Stomach (tissue), 9 donors: ENCODE results near the gene DCAF5. TPM values are rescaled to one million over a fixed set of nuclear protein-coding genes. Genes with fewer than 3 reads are reported as not detected.

Experiments
- DNase-seq, 2 donors: peaks; one replicate each; pipeline versions ENCODE4 v3.0.0 to v3.0.0-alpha.2; 2013 to 2019
- H3K27ac ChIP-seq, 5 donors: fragments of 200-600 bp in 4 of 5; sonication (generic) in 4 of 5; one replicate each; pipeline ENCODE4 v1.5.1; 2013 to 2019; ENCODE audit warnings: mild to moderate bottlenecking in 1 of 5, moderate library complexity in 1 of 5
- H3K27me3 ChIP-seq, 3 donors: fragments of 200-600 bp; sonication (generic); one replicate each; pipeline ENCODE4 v1.5.1; 2017 to 2019; ENCODE audit warnings: mixed run types in 1 of 3
- H3K36me3 ChIP-seq, 4 donors: fragments of 200-600 bp; sonication (generic); 1 replicate in 3 of 4; 2 replicates in 1 of 4; pipeline ENCODE4 v1.5.1; 2016 to 2019
- H3K4me1 ChIP-seq, 4 donors: fragments of 200-600 bp; sonication (generic); one replicate each; pipeline ENCODE4 v1.5.1; 2016 to 2019
- H3K4me3 ChIP-seq, 4 donors: fragments of 200-600 bp; sonication (generic) in 3 of 4; one replicate each; pipeline ENCODE4 v1.5.1; 2016 to 2019; ENCODE audit warnings: mild to moderate bottlenecking in 1 of 4
- H3K9me3 ChIP-seq, 4 donors: fragments of 200-600 bp; sonication (generic); one replicate each; pipeline ENCODE4 v1.5.1; 2016 to 2019
- CTCF ChIP-seq, 7 experiments: fragments of 450-650 bp in 4 of 7; fragments of 200-600 bp in 3 of 7; sonication (generic) in 3 of 7; IDR thresholded peaks; one replicate each; pipeline ENCODE4 v1.5.1; 2016 to 2019; ENCODE audit warnings: antibody characterized with exemption in 7 of 7, control low read depth in 2 of 7, mild to moderate bottlenecking in 1 of 7
- EP300 ChIP-seq: sonication (generic); formaldehyde crosslinking; IDR thresholded peaks from one replicate; pipeline ENCODE4 v1.6.1; 2017; ENCODE audit warnings: antibody characterized with exemption
- POLR2A ChIP-seq, 4 donors: fragments of 450-650 bp; IDR thresholded peaks; one replicate each; pipeline ENCODE4 v1.6.1; 2016; ENCODE audit warnings: antibody characterized with exemption in 4 of 4, control low read depth in 2 of 4, mild to moderate bottlenecking in 1 of 4, moderate library complexity in 1 of 4
- POLR2AphosphoS5 ChIP-seq, 3 donors: sonication (generic); formaldehyde crosslinking; IDR thresholded peaks; one replicate each; pipeline ENCODE4 v1.6.1; 2016; ENCODE audit warnings: antibody characterized with exemption in 3 of 3
- WGBS, 5 donors: extraction: QIAGEN DNeasy Blood & Tissue Kit in 3 of 5; methylation state at CpG; one replicate each; pipeline versions ENCODE4 v1.1.5 to v1.1.7; 2013 to 2018; 5-methylcytosine and 5-hydroxymethylcytosine counted together
- intact Hi-C: fragments of 100-400 bp; cut with DNase I; formaldehyde crosslinking; loops from one replicate; pipeline ENCODE4 v1.15.1; 2023; ENCODE audit warnings: low total_unique reads
- polyA plus RNA-seq, 3 donors: library from polyadenylated mRNA; stranded (reverse); fragments of 200-250 nt; gene quantifications; one replicate each; pipeline ENCODE4 v1.2.3, GENCODE V29; 2013
- total RNA-seq, 5 donors: library from RNA; depleted of rRNA; stranded (reverse); fragments of >200 nt; gene quantifications; one replicate each; pipeline versions ENCODE4 v1.1.0 to v1.2.3, GENCODE V29; 2014 to 2016
- donor health status: healthy with polysubstance abuse.
- donor health status: Bipolar disorder and iron deficiency.
- donor health status: healthy.

Gene DCAF5
- total and polyA plus RNA-seq, 8 donors: 13.9 to 80.5 (median 26.9) TPM

- WGBS, 5 donors: 58 to 96% (median 70%) methylated on average over 1 of the region's 1 CpG
- TF ChIP-seq POLR2A (IDR thresholded peaks at IDR 0.05): no peak
- no peak for TF ChIP-seq POLR2AphosphoS5 (IDR thresholded peaks at IDR 0.05)
- no peak for TF ChIP-seq CTCF (IDR thresholded peaks at IDR 0.05)
- no peak for TF ChIP-seq EP300
- DNase-seq: no peak
Observed at GRCh38 chr14:69010648-69011047, 142.3 kb downstream of the DCAF5 start.

GRCh38 chr14:69008421-69008884, 144.5 kb downstream of the DCAF5 start:
- peak in 1 of 2 donors; percentile 65 for DNase-seq
- Histone ChIP-seq H3K27ac (peak overlapping the region in 3 of 5 donors; percentile 13 to 52 (median 24)), H3K9me3 (no peaks in the 10 kb centered on the region), H3K4me3 (no peak overlapping the region), H3K27me3 (no peaks in the 10 kb centered on the region), H3K36me3 (no peaks in the 10 kb centered on the region), H3K4me1 (peaks cover 5 to 19% (median 11%) of the 10 kb centered on the region in 4 donors)
- intact Hi-C loops: no loop called here
- TF ChIP-seq EP300 (no peak), POLR2AphosphoS5 (IDR thresholded peaks at IDR 0.05) (no peak), POLR2A (IDR thresholded peaks at IDR 0.05) (no peak), CTCF (IDR thresholded peaks at IDR 0.05) (no peak)
- WGBS, 5 donors: 58 to 73% (median 64%) methylated on average over 1 of the region's 1 CpG

More at GRCh38 chr14:69010648-69011047, 142.3 kb downstream of the DCAF5 start:
- Histone ChIP-seq H3K27ac (no peak overlapping the region), H3K4me1 (peaks cover 11 to 25% (median 13%) of the 10 kb centered on the region in 4 donors), H3K27me3 (no peaks in the 10 kb centered on the region), H3K4me3 (no peak overlapping the region), H3K9me3 (no peaks in the 10 kb centered on the region), H3K36me3 (no peaks in the 10 kb centered on the region)
- intact Hi-C loops: no loop called here

GRCh38 chr14:69006346-69006745, 146.6 kb downstream of the DCAF5 start:
- peaks cover 5 to 16% (median 11%) of the 10 kb centered on the region in 4 donors for H3K4me1 ChIP-seq
- H3K27ac ChIP-seq: peak overlapping the region in 4 of 5 donors; percentile 39 to 62 (median 51)

GRCh38 chr14:69005432-69006148, 147.3 kb downstream of the DCAF5 start:
- intact Hi-C loops: no loop called here
- Histone ChIP-seq H3K27me3 (no peaks in the 10 kb centered on the region), H3K4me1 (peaks cover 5 to 16% (median 11%) of the 10 kb centered on the region in 4 donors), H3K27ac (peak overlapping the region in 4 of 5 donors; percentile 39 to 62 (median 51)), H3K9me3 (no peaks in the 10 kb centered on the region), H3K36me3 (no peaks in the 10 kb centered on the region), H3K4me3 (no peak overlapping the region)
- 45 to 54% (median 53%) methylated on average over 11 of the region's 11 CpGs for WGBS, 5 donors
- TF ChIP-seq POLR2A (IDR thresholded peaks at IDR 0.05) (no peak), POLR2AphosphoS5 (IDR thresholded peaks at IDR 0.05) (peak; percentile 33 to 89 (median 54))
- peak; percentile 55 to 75 for DNase-seq

More at GRCh38 chr14:69006346-69006745, 146.6 kb downstream of the DCAF5 start:
- intact Hi-C loops: no loop called here
- TF ChIP-seq POLR2A (IDR thresholded peaks at IDR 0.05) (no peak), EP300 (no peak), POLR2AphosphoS5 (IDR thresholded peaks at IDR 0.05) (no peak), CTCF (IDR thresholded peaks at IDR 0.05) (no peak)
- H3K9me3 ChIP-seq: no peaks in the 10 kb centered on the region
- 91 to 96% (median 94%) methylated on average over 5 of the region's 5 CpGs for WGBS, 5 donors
- no peak for DNase-seq
- no peaks in the 10 kb centered on the region for H3K36me3 ChIP-seq
- H3K4me3 ChIP-seq: no peak overlapping the region
- no peaks in the 10 kb centered on the region for H3K27me3 ChIP-seq
